GM21737 (cell line): ENCODE results near the gene SNRK.

Experiments
- ATAC-seq: cut with Tn5 transposase; IDR thresholded peaks from one replicate; pipeline ENCODE4 v1.9.1; 2021; ENCODE audit warnings: mild to moderate bottlenecking, moderate library complexity; ENCODE audit not compliant: unreplicated experiment

SNRK gene

GRCh38 chr3:43304126-43304525, 17.8 kb downstream of the SNRK start:
- no peak for ATAC-seq

DNA sequence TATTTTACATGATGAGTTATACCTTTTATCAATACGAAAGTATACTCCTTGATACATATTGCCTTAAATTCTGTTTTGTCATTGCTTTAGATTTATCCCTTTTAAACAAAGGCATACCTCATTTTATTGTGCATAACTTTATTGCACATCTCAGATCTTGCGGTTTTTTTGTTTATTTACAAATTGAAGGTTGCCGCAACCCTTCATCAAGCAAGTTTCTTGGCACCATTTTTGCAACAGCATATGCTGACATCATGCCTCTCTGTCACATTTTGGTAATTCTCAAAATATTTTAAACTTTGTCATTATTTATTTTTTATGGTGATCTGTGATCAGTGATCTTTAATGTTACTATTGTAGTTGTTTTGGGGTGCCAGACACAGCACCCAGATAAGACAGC, 20.9 kb downstream of the SNRK start:
- no peak for ATAC-seq

GRCh38 chr3:43307649-43308048, 21.3 kb downstream of the SNRK start:
- ATAC-seq: no peak

- ATAC-seq: no peak
Measured at GRCh38 chr3:43309372-43310305, 23.3 kb downstream of the SNRK start.

- no peak for ATAC-seq
Measured at GRCh38 chr3:43316783-43317460, 30.6 kb downstream of the SNRK start.

GRCh38 chr3:43317461-43318316, 31.3 kb downstream of the SNRK start:
- ATAC-seq: no peak

DNA sequence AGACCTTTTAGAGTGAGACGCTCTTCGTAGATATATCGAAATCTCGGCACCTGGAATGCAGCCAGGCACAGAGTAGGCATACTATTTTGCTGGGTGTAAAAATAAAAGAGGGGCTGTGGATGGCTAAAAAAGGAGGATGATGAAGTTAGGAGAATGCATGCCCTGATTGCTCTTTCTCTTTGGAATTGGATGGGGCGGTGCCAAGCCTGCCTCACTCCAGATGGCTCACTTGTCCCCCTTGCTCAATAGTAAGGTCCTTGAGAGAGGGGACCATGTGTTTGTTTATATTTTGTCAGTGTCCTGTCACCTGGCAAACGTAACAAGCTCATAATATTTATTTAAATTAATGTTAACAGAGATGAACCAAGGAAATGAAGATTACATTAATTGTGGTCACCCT, 33.0 kb downstream of the SNRK start:
- no peak for ATAC-seq

DNA sequence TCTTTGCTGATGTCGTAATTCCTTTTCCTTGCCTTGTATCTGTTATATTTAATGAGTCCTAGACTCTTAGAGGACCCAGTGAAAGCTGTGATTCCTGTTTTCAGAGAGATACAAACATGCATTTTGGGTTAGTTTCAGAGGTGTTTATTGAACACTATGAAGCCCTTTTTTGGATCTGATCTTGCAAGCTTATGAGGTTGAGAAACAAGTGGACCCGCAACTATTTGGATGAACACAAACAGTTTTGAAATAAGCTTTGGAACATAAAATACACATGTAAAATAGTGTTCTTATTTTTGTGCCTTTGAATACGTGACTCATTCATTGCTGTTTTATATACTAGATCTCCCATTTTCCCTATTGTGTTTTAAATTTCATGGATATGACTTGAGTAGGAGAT, 33.5 kb downstream of the SNRK start:
- no peak for ATAC-seq

- no peak for ATAC-seq
Measured at GRCh38 chr3:43320288-43320687, 33.9 kb downstream of the SNRK start.

- no peak for ATAC-seq
Measured at GRCh38 chr3:43323541-43323940, 37.2 kb downstream of the SNRK start.

GRCh38 chr3:43326891-43327581, 40.7 kb downstream of the SNRK start:
- no peak for ATAC-seq

GRCh38 chr3:43327582-43327979, 41.2 kb downstream of the SNRK start:
- no peak for ATAC-seq

DNA sequence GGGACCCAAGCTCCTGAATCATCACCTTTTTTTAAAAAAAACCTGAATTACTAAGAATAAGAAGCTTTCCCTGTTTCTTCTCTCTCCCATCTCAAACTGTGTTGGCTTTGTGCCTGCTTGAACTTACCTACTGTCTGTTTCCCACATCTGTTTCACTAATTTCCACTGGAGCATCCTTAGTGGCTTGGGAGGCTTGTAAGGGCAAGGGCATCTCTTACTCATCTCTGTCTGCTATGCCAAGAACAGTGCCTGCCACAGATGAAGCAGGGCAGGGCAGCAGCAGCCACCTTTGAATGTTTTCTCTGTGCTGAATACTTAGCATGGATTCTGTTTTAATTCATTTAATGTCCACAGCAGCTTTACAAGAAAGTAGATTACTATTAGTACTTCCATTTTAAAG, 42.3 kb downstream of the SNRK start:
- no peak for ATAC-seq

GRCh38 chr3:43330981-43331380, 44.6 kb downstream of the SNRK start:
- no peak for ATAC-seq

GRCh38 chr3:43331381-43331780, 45.0 kb downstream of the SNRK start:
- no peak for ATAC-seq

- no peak for ATAC-seq
Measured at GRCh38 chr3:43334976-43335375, 48.6 kb downstream of the SNRK start.

DNA sequence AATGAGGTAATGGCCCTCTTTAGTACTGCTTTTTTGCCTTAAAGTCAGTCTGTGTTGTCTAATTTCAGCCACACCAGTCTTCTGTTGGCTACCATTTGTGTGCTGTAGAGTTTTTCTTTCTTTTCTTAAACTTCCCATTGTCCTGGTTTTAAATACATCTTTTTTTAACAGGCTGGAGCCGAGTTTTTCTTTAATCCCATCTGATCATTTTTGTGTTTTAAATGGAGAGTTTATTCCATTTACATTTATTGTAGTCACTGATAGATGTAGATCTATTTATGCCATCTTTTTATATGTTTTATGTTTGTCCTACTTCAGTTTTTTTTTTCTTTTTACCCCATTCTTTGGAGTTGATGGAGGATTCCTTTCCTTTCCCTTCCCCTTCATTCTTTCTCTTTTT, 49.5 kb downstream of the SNRK start:
- ATAC-seq: no peak

- ATAC-seq: no peak
Measured at GRCh38 chr3:43338295-43338694, 52.0 kb downstream of the SNRK start.

GRCh38 chr3:43340403-43340802, 54.1 kb downstream of the SNRK start:
- no peak for ATAC-seq

DNA sequence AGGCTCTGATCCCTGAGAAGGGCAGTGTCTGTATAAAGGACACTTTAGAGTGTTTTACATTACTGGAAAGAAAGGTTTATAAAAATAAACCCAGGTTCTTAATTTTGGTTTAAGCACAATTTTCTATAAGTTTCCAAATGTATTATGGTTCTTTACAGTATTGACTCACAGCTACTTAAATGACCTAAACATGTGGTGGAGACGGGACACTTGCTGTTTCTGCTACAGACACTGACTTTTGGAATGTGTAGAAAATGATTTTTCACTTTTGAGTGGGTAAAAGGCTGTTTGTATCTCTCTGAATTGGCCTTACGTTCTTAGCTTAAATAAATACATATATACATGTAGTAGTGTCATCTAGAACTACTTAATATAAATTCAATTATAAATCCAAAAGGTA, 55.4 kb downstream of the SNRK start:
- no peak for ATAC-seq

DNA sequence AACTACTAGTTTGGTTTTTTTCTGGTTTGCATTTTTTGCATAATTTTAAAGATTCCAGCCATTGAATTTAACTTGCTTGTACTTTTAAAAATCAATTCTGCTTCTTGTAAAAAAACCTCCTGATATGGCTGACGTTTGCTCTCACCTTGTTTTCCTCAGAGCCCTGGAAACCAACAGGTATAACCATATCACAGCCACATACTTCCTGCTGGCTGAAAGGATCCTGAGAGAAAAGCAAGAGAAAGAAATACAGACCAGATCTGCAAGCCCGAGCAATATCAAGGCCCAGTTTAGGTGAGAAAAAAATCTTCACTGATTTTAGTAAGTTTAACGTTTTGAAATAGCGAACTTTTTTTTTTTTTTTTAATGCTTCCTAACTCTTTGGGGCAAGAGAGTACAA, 56.8 kb downstream of the SNRK start:
- ATAC-seq: no peak
